A549 treated with AZD9567 at 1 μM for 4 hours (cell line): ENCODE measurements around the gene TCAP. TPM values are rescaled to one million over a fixed set of nuclear protein-coding genes. Genes with fewer than 3 reads are reported as not detected.

Experiments
- total RNA-seq: library from RNA; stranded (reverse); fragments of 200-300 nt; extraction: Qiagen RNA extraction; gene quantifications from 5 replicates; pipeline ENCODE4 v1.2.3, GENCODE V29; 2022; ENCODE audit not compliant: insufficient read depth

TCAP gene, protein sequence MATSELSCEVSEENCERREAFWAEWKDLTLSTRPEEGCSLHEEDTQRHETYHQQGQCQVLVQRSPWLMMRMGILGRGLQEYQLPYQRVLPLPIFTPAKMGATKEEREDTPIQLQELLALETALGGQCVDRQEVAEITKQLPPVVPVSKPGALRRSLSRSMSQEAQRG
- 0.88 to 1.0 TPM (median 0.98 TPM) in 4 of 5 replicates, not detected in the other for total RNA-seq

DNA sequence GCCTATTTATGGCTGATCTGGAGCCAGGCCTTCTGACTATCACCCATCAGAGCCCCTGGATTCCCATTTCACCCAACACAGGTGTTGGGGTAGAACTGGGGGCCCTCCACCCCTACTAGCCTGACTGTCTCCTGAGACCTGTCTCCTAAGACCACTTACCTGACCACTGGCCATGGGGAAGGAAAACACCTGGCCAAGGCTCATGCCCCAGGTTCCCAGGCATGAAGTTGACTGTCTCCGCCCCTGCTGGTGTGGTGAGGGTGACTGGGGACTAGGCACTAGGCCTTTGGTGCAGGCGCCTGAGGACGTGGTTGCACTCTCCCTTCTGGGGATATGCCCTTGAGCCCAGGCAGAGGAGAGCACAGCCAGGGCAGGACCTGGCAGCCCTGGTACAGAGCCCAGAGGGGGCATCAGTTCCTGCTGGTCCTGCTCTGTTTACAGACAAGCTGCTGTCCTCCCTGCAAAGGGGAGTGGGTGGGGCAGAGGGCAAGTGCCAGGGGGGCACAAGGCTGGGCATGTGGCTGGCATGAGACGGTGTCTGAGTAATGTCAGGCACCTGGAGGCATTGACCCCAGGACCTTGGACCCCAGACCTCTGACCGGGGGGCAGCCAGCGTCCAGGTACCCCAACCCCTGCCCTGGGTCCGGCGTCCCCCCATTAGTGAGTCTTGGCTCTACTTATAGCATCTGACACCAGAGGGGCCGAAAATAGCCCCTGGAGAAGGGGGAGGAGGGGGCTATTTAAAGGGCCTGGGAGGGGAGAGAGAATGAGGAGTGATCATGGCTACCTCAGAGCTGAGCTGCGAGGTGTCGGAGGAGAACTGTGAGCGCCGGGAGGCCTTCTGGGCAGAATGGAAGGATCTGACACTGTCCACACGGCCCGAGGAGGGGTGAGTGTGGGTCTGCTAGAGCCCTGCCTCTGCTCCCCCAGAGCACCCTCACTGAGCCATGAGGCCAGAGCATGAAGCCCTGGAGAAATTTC lies at the start of gene TCAP:
TCAP (plus strand) TSS at position 769 of the 981 bp plus-strand sequence; CDS start at position 780, 11 bp downstream.

DNA sequence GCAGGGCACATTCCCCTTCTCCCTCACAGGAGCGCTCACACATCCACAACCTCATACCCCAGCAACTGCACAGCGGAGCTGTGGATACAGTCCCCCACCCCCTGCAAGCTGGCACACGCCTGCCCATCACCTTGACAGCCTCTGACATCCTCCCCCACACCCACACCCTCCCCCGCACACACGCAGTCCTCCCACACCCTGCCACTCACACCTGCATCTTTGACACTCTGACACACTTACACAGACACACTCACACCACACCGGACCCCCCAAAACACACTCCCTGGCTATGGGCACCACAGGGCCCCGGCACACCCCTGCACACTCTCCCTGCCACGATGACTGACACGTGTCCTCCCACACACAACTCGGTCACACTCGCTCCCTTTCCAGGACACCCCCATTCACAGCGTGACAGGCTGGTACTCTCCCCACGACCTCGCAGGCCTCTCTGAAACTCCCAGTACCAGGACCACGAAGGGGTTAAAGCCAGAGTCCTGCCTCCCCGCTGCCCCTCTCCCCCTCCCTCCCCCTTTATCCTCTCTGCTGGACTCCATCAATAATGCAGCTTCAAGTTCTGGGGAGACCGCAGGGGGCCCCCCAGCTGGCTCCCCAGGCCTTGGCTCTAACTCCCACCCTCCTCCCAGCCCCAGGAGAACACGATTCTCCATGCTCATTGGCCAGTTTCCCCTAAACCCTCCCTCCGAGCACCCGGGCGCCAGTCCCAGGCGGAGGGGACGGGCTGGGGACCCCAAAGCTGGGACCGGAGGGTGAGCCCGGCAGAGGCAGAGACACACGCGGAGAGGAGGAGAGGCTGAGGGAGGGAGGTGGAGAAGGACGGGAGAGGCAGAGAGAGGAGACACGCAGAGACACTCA lies 38.7 kb upstream of the TCAP start, which contains the start of gene PPP1R1B:
PPP1R1B (plus strand) TSS at position 782 of the 876 bp plus-strand sequence. CDS start 441 bp downstream, outside the sequence.

DNA sequence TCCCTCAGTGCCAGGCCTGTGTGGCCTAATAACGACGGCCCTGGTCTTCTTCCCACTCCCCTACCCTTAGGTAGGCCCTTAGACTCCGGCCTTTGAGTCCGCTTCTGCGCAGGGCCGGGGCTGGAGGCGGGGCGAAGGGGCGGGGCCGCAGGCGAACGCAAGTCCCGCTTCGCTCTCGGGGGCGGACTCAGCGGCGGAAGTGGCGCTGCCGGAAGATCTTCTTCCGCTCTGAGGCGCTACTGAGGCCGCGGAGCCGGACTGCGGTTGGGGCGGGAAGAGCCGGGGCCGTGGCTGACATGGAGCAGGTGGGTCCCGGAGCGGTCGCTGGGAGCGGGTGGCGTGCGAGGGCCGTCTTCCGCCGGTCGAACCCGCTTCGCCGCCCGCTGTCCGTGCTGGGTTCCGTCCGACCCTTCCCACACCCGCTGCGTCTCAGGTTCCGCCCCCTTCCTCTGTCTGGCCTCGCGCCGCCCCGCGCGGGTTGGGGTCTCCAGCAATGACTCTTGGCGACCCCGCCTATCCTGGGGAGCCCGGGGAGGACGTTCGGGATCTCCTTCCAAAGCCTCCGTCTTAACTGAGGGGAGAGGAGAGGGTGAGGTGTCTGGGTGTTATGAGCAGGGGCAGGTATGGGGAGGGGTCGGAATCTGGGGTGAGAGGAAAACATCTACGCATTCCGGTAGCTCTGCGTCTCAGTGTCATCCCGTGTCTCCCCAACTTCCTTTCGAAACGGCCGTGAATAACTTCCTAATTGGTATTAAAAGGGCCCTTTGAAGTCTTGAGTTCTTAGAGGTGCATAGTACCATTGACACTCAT lies 28.0 kb upstream of the TCAP start, which contains the start of gene STARD3:
STARD3 (plus strand) TSS at position 218 of the 810 bp plus-strand sequence. CDS start 16,388 bp downstream, outside the sequence.

DNA sequence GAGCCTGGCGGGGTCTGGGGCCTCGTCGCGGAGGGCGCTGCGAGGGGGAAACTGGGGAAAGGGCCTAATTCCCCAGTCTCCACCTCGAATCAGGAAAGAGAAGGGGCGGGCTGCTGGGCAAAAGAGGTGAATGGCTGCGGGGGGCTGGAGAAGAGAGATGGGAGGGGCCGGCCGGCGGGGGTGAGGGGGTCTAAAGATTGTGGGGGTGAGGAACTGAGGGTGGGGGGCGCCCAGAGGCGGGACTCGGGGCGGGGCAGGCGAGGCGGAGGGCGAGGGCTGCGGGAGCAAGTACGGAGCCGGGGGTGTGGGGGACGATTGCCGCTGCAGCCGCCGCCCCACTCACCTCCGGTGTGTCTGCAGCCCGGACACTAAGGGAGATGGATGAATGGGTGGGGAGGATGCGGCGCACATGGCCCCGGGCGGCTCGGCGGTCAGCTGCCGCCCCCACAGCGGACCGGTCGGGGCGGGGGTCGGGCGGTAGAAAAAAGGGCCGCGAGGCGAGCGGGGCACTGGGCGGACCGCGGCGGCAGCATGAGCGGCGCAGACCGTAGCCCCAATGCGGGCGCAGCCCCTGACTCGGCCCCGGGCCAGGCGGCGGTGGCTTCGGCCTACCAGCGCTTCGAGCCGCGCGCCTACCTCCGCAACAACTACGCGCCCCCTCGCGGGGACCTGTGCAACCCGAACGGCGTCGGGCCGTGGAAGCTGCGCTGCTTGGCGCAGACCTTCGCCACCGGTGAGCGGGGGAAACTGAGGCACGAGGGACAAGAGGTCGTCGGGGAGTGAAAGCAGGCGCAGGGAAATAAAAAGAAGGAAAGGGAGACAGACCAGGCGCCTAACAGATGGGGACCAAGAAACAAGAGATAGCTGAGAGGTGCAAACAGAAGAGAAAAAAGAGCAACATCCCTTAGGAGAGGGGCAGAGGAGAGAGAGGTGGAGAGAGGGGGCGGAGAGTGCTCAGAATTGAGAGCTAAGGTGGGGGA lies 3.1 kb downstream of the TCAP start, which contains the start of gene PNMT:
PNMT (plus strand) TSS at position 509 of the 980 bp plus-strand sequence; CDS start at position 532, 23 bp downstream.

DNA sequence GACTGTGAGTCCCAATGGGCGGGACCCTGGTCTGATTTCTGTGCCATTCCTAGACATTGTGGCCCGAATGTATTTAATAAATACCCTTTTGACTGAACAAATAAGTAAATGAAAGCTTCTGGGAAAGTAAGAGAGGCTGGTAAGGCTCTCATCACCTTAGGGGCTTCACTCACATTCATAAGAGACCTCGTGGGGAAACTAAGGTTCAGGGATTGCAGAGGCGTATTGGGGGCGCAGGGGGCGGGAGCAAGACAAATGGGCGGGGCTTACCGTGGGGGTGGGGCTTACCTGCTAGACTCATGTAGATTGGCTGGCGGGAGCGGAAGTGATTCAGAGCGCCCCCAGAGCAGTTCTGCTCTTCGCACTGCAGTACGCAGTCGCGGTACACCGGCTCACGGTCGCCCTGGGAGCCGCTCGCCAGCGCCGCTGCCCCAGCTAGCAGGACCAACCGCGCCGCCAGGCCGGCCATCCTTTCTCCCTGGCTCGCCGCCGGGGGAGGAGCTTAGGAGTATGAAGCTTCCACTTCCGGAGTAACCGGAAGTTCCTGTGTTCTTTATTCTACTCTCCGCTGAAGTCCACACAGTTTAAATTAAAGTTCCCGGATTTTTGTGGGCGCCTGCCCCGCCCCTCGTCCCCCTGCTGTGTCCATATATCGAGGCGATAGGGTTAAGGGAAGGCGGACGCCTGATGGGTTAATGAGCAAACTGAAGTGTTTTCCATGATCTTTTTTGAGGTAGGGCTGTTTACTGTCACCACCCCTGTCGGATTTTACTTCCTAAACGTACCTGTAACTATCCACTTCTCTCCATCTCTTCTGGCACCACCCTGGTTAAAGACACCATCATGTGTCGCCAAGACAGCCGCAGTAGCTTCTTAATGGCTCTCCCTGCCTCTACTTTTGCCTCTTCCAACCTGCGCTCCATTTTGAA lies 22.7 kb downstream of the TCAP start, which contains the start of gene PGAP3:
PGAP3 (minus strand) TSS at position 512 of the 929 bp plus-strand sequence; CDS start at position 469, 43 bp downstream.

DNA sequence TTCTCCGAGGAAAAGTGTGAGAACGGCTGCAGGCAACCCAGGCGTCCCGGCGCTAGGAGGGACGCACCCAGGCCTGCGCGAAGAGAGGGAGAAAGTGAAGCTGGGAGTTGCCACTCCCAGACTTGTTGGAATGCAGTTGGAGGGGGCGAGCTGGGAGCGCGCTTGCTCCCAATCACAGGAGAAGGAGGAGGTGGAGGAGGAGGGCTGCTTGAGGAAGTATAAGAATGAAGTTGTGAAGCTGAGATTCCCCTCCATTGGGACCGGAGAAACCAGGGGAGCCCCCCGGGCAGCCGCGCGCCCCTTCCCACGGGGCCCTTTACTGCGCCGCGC lies 34.6 kb downstream of the TCAP start, which contains the start of gene ERBB2:
ERBB2 (plus strand) TSS at position 247 of the 330 bp plus-strand sequence. CDS start 175 bp downstream, outside the sequence.

Other genes with a start within 250 kb of the TCAP start
- gene MED1, start 214.1 kb upstream of the TCAP start, total RNA-seq: 26.9 to 33.4 TPM (median 32.9 TPM) in 5 replicates
- gene CDK12, start 203.9 kb upstream of the TCAP start, total RNA-seq: 27.3 to 38.5 TPM (median 37.1 TPM) in 5 replicates
- 0.01 TPM in 1 of 5 replicates, not detected in the others for gene NEUROD2, start 57.4 kb upstream of the TCAP start, total RNA-seq
- 0.10 TPM in 2 of 5 replicates, not detected in the others for gene PPP1R1B, start 38.4 kb upstream of the TCAP start, total RNA-seq
- gene STARD3, start 28.2 kb upstream of the TCAP start, total RNA-seq: 43.6 to 58.7 TPM (median 56.7 TPM) in 5 replicates
- 0.23 to 0.27 TPM (median 0.25 TPM) in 4 of 5 replicates, not detected in the other for gene PNMT, start 3.1 kb downstream of the TCAP start, total RNA-seq
- gene PGAP3, start 22.7 kb downstream of the TCAP start, total RNA-seq: 7.5 to 9.6 TPM (median 8.1 TPM) in 5 replicates
- gene ERBB2, start 34.7 kb downstream of the TCAP start, total RNA-seq: 30.5 to 37.4 TPM (median 34.2 TPM) in 5 replicates
- gene MIEN1, start 65.2 kb downstream of the TCAP start, total RNA-seq: 77.1 to 100 TPM (median 93.0 TPM) in 5 replicates
- 2.3 to 4.8 TPM (median 3.2 TPM) in 5 replicates for gene GRB7, start 72.6 kb downstream of the TCAP start, total RNA-seq
- gene IKZF3, start 199.0 kb downstream of the TCAP start, total RNA-seq: not detected in 5 replicates
- not detected in 5 replicates for gene ZPBP2, start 202.9 kb downstream of the TCAP start, total RNA-seq